HepG2 (cell line): ENCODE results near the gene IL36A. TPM values are rescaled to one million over a fixed set of nuclear protein-coding genes. Genes with fewer than 3 reads are reported as not detected.

Experiments
- ATAC-seq: fragments of 200-7000 bp; cut with Tn5 transposase; 3 replicates; pipeline ENCODE4 v1.9.1; 2020; ENCODE audit warnings: mild to moderate bottlenecking, moderate library complexity
- BruUV-seq: library from RNA; stranded (reverse); fragments of 400-500 nt; replicated peaks from 2 replicates; lab custom pipeline; 2021; lab: Mats Ljungman, UMichigan
- CTCF ChIA-PET: fragments of 300-600 bp; formaldehyde crosslinking; extraction: SDS; loops from one replicate; lab custom pipeline; 2021; ENCODE audit warnings: low total read pairs, inconsistent platforms, low intra/inter-chr PET ratio; lab: Yijun Ruan, JAX
- POLR2A ChIA-PET: fragments of 350-600 bp; sonication (Branson Sonifier 250); formaldehyde crosslinking; loops from one replicate; lab custom pipeline; 2020; ENCODE audit warnings: antibody characterized with exemption, inconsistent platforms; lab: Yijun Ruan, JAX
- DNase-seq: peaks from one replicate; pipeline ENCODE4 v3.0.0-alpha.2; 2015; ENCODE audit warnings: low spot score
- FAIRE-seq: peaks from 3 replicates; lab custom pipeline; 2011; peaks lifted over from hg19 to GRCh38; lab: Jason Lieb, UNC
- H2AFZ ChIP-seq: one replicate; pipeline ENCODE4 v1.6.1; 2011; ENCODE audit warnings: low read length, inconsistent platforms
- H3K27ac ChIP-seq: fragments of 300-600 bp; 3 replicates; pipeline ENCODE4 v1.8.0; 2011; ENCODE audit warnings: mixed run types, mild to moderate bottlenecking, mixed read lengths, low read length, inconsistent platforms; ENCODE audit not compliant: insufficient read depth; ENCODE audit errors: extremely low read length
- H3K27me3 ChIP-seq, 2 experiments: fragments of 200-600 bp in 1 of 2; 2 replicates in 1 of 2; 3 replicates in 1 of 2; pipeline versions ENCODE4 v1.6.0 to v1.8.0; 2011; ENCODE audit warnings: low read length in 2 of 2, mild to moderate bottlenecking in 2 of 2, moderate library complexity in 2 of 2, inconsistent platforms in 1 of 2; ENCODE audit not compliant: insufficient read depth in 2 of 2, control insufficient read depth in 1 of 2
- H3K36me3 ChIP-seq, 2 experiments: fragments of 200-600 bp in 1 of 2; replicated peaks in 1 of 2; 2 replicates in 1 of 2; 3 replicates in 1 of 2; pipeline versions ENCODE4 v1.5.1 to v1.8.0; 2011; ENCODE audit warnings: low read length in 2 of 2, inconsistent platforms in 1 of 2; ENCODE audit not compliant: insufficient read depth in 2 of 2, control insufficient read depth in 1 of 2
- H3K4me1 ChIP-seq: 2 replicates; pipeline ENCODE4 v1.5.1; 2012; ENCODE audit warnings: low read length, inconsistent platforms; ENCODE audit not compliant: insufficient read depth
- H3K4me2 ChIP-seq: 2 replicates; pipeline ENCODE4 v1.6.0; 2011; ENCODE audit warnings: low read depth, low read length, inconsistent platforms
- H3K4me3 ChIP-seq, 3 experiments: fragments of 200-600 bp in 1 of 3; sonication (generic), shearing (Covaris generic) in 1 of 3; replicated peaks in 1 of 3; 2 replicates each; pipeline ENCODE4 v1.5.1; 2011 to 2016; ENCODE audit warnings: low read length in 3 of 3, inconsistent platforms in 2 of 3, low read depth in 2 of 3, mild to moderate bottlenecking in 2 of 3, control low read depth in 1 of 3, mixed read lengths in 1 of 3; ENCODE audit not compliant: insufficient read depth in 1 of 3
- H3K79me2 ChIP-seq: one replicate; pipeline ENCODE4 v1.6.1; 2011; ENCODE audit warnings: low read length, inconsistent platforms; ENCODE audit not compliant: insufficient read depth
- H3K9ac ChIP-seq: 2 replicates; pipeline ENCODE4 v1.6.0; 2011; ENCODE audit warnings: mild to moderate bottlenecking, low read depth, low read length, inconsistent platforms; ENCODE audit not compliant: insufficient read depth
- H3K9me3 ChIP-seq: 2 replicates; pipeline ENCODE4 v1.5.1; 2012; ENCODE audit warnings: mild to moderate bottlenecking, low read length
- H4K20me1 ChIP-seq: 2 replicates; pipeline ENCODE4 v1.6.0; 2011; ENCODE audit warnings: inconsistent platforms, mild to moderate bottlenecking, low read length, moderate library complexity; ENCODE audit not compliant: insufficient read depth
- BHLHE40 ChIP-seq: IDR thresholded peaks from 2 replicates; pipeline ENCODE4 v1.6.1; 2011; ENCODE audit warnings: low read length, improper control_type of control experiment
- KDM3A ChIP-seq: IDR thresholded peaks from 2 replicates; pipeline ENCODE4 v1.6.1; 2018; ENCODE audit warnings: low read depth, missing compliant biosample characterization
- KLF11 ChIP-seq: IDR thresholded peaks from 2 replicates; pipeline ENCODE4 v1.6.1; 2016; ENCODE audit warnings: missing compliant biosample characterization
- MED8 ChIP-seq: sonication (generic); formaldehyde crosslinking; IDR thresholded peaks from 2 replicates; pipeline ENCODE4 v1.8.1; 2023; ENCODE audit warnings: mild to moderate bottlenecking, missing genetic modification reagents; ENCODE audit not compliant: insufficient replicate concordance
- MIER2 ChIP-seq: IDR thresholded peaks from 2 replicates; pipeline ENCODE4 v1.6.1; 2016; ENCODE audit warnings: missing biosample characterization, missing genetic modification reagents
- PREB ChIP-seq: sonication (generic); formaldehyde crosslinking; IDR thresholded peaks from 2 replicates; pipeline ENCODE4 v1.4.0; 2020; ENCODE audit warnings: missing genetic modification reagents
- PTBP1 ChIP-seq: fragments of 200-400 bp; formaldehyde crosslinking; IDR thresholded peaks from 2 replicates; pipeline ENCODE4 v1.6.1; 2018; ENCODE audit warnings: low read length, low read depth; ENCODE audit not compliant: poor library complexity, severe bottlenecking
- RAD51 ChIP-seq: fragments of 450-650 bp; IDR thresholded peaks from 2 replicates; pipeline ENCODE4 v1.6.1; 2016; ENCODE audit warnings: borderline replicate concordance
- ZNF225 ChIP-seq: sonication (generic); formaldehyde crosslinking; IDR thresholded peaks from 2 replicates; pipeline ENCODE4 v1.4.0; 2020; ENCODE audit warnings: mild to moderate bottlenecking, missing genetic modification reagents
- ZNF383 ChIP-seq: sonication (generic); formaldehyde crosslinking; IDR thresholded peaks from 2 replicates; pipeline ENCODE4 v1.4.0; 2020; ENCODE audit warnings: missing genetic modification reagents, mild to moderate bottlenecking, borderline replicate concordance
- ZNF432 ChIP-seq: sonication (generic); formaldehyde crosslinking; IDR thresholded peaks from 2 replicates; pipeline ENCODE4 v1.5.0; 2020; ENCODE audit warnings: missing genetic modification reagents, mild to moderate bottlenecking, borderline replicate concordance
- ZNF761 ChIP-seq: sonication (generic); formaldehyde crosslinking; conservative IDR thresholded peaks from 2 replicates; pipeline ENCODE4 v1.4.0; 2020; ENCODE audit warnings: mild to moderate bottlenecking, missing genetic modification reagents
- ZNF788 ChIP-seq: sonication (generic); formaldehyde crosslinking; IDR thresholded peaks from 2 replicates; pipeline ENCODE4 v1.5.0; 2020; ENCODE audit warnings: mild to moderate bottlenecking, missing genetic modification reagents, borderline replicate concordance
- whole genome bisulfite sequencing: methylation state at CpG from one replicate; pipeline ENCODE4 v1.1.6; 2017; ENCODE audit warnings: low lambda C conversion rate; 5-methylcytosine and 5-hydroxymethylcytosine counted together
- in situ Hi-C: cut with HindIII; loops from 2 replicates; pipeline ENCODE4 v1.10.0; 2017; ENCODE audit warnings: low pct_unique_long_range_greater_than_20kb; ENCODE audit not compliant: extremely low pct_ligation_motif_present
- intact Hi-C: fragments of 100-400 bp; cut with micrococcal nuclease; formaldehyde crosslinking; loops from one replicate; pipeline ENCODE4 v1.10.0; 2022; ENCODE audit not compliant: unreplicated experiment
- polyA plus RNA-seq, 8 experiments: library from polyadenylated mRNA; depleted of rRNA in 3 of 8; stranded (reverse) in 7 of 8; unstranded in 1 of 8; fragments of >200 nt; fragmentation: Illumina TruSeq in 4 of 8; extraction: Trizol in 4 of 8; gene quantifications; 2 replicates each; pipeline versions ENCODE4 v1.2.1 to v1.2.3, GENCODE V29; 2011 to 2016; ENCODE audit warnings: low read depth in 4 of 8, missing spikeins in 1 of 8, mixed read lengths in 1 of 8; ENCODE audit not compliant: insufficient read depth in 1 of 8
- total RNA-seq, 5 experiments: library from RNA; depleted of rRNA; stranded (reverse); fragments of >200 nt; fragmentation: Illumina TruSeq; extraction: Trizol; gene quantifications; 2 replicates each; pipeline ENCODE4 v1.2.3, GENCODE V29; 2016; ENCODE audit warnings: low read depth in 1 of 5
- TF ChIP-seq, protein P1 (sequence below): sonication (generic); formaldehyde crosslinking; IDR thresholded peaks from 2 replicates; pipeline ENCODE4 v1.4.0; 2020; ENCODE audit warnings: missing genetic modification reagents
- TF ChIP-seq, protein P2 (sequence below): sonication (generic); formaldehyde crosslinking; IDR thresholded peaks from 2 replicates; pipeline ENCODE4 v1.4.0; 2020; ENCODE audit warnings: mild to moderate bottlenecking, missing genetic modification reagents

The IL36A gene
- total and polyA plus RNA-seq, 2 of the 13 experiments (the other 11 are each of a cell fraction or from before 2014, with no cell fraction given), result not detected

- in situ Hi-C loops, result no loop called here
- FAIRE-seq, result no peak
- no peak overlapping the region for H3K9ac ChIP-seq
Observed at GRCh38 chr2:112967023-112967422, 38.2 kb upstream of the IL36A start.

More at GRCh38 chr2:112967023-112967422, 38.2 kb upstream of the IL36A start:
- H3K79me2 ChIP-seq, result no peaks in the 10 kb centered on the region
- no peak overlapping the region for H3K27ac ChIP-seq
- no peaks in the 10 kb centered on the region for H3K9me3 ChIP-seq
- TF ChIP-seq, protein P1, sequence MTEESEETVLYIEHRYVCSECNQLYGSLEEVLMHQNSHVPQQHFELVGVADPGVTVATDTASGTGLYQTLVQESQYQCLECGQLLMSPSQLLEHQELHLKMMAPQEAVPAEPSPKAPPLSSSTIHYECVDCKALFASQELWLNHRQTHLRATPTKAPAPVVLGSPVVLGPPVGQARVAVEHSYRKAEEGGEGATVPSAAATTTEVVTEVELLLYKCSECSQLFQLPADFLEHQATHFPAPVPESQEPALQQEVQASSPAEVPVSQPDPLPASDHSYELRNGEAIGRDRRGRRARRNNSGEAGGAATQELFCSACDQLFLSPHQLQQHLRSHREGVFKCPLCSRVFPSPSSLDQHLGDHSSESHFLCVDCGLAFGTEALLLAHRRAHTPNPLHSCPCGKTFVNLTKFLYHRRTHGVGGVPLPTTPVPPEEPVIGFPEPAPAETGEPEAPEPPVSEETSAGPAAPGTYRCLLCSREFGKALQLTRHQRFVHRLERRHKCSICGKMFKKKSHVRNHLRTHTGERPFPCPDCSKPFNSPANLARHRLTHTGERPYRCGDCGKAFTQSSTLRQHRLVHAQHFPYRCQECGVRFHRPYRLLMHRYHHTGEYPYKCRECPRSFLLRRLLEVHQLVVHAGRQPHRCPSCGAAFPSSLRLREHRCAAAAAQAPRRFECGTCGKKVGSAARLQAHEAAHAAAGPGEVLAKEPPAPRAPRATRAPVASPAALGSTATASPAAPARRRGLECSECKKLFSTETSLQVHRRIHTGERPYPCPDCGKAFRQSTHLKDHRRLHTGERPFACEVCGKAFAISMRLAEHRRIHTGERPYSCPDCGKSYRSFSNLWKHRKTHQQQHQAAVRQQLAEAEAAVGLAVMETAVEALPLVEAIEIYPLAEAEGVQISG, result no peak
- TF ChIP-seq ZNF432 (no peak), PTBP1 (no peak), ZNF788 (CRISPR knock-in tag) (no peak), RAD51 (no peak), ZNF383 (CRISPR knock-in tag) (no peak), ZNF225 (CRISPR knock-in tag) (no peak), BHLHE40 (no peak), KLF11 (CRISPR knock-in tag) (no peak), PREB (no peak), MIER2 (CRISPR knock-in tag) (no peak), KDM3A (CRISPR knock-in tag) (no peak), MED8 (CRISPR knock-in tag) (no peak), ZNF761 (CRISPR knock-in tag) (no peak)
- TF ChIP-seq, protein P2, sequence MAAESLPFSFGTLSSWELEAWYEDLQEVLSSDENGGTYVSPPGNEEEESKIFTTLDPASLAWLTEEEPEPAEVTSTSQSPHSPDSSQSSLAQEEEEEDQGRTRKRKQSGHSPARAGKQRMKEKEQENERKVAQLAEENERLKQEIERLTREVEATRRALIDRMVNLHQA (CRISPR knock-in tag), result no peak
- no peak overlapping the region for H3K4me2 ChIP-seq
- CTCF ChIA-PET, result no interaction called here
- WGBS, result 26% methylated on average over 2 of the region's 2 CpGs
- H4K20me1 ChIP-seq, result no peaks in the 10 kb centered on the region
- H2AFZ ChIP-seq, result no peak overlapping the region
- no peaks in the 10 kb centered on the region for H3K36me3 ChIP-seq
- ATAC-seq (no peak), DNase-seq (no peak)
- H3K27me3 ChIP-seq, result peaks cover 0 to 5% of the 10 kb centered on the region in 2 experiments; a peak in 2 of 5 replicates
- no peaks in the 10 kb centered on the region for H3K4me1 ChIP-seq
- POLR2A ChIA-PET, result no interaction called here
- no TSS peak for BruUV-seq
- intact Hi-C loops, result no loop called here
- no peak overlapping the region for H3K4me3 ChIP-seq
